Measurements from ENCODE around the gene GDF7. TPM values are rescaled to one million over a fixed set of nuclear protein-coding genes. Genes with fewer than 3 reads are reported as not detected.

Gene GDF7
- total and polyA plus RNA-seq, 2 donors from 2014 or later, result 1.8 to 12.5 TPM

- FAIRE-seq (no peak), DNase-seq (no peak)
- Histone ChIP-seq H3K4me3 (ENCODE audit: low read length in 3 of 3) (no peak overlapping the region), H3K36me3 (ENCODE audit: control insufficient read depth in 2 of 3, insufficient read depth in 3 of 3, low read length in 3 of 3) (no peaks in the 10 kb centered on the region), H3K4me1 (ENCODE audit: control insufficient read depth in 2 of 3, insufficient read depth in 2 of 3, low read depth in 1 of 3, low read length in 3 of 3) (peaks cover 0 to 24% (median 13%) of the 10 kb centered on the region in 3 donors), H3K27ac (ENCODE audit: low read depth in 2 of 2, low read length in 2 of 2) (peak overlapping the region in 1 of 2 donors; percentile 17), H3K9me3 (ENCODE audit: control insufficient read depth in 2 of 3, insufficient read depth in 1 of 3, low read length in 3 of 3) (no peaks in the 10 kb centered on the region), H3K9ac (ENCODE audit: low read length in 3 of 3) (no peak overlapping the region), H3K27me3 (ENCODE audit: control insufficient read depth, insufficient read depth, low read length) (peaks cover 39% of the 10 kb centered on the region)
- intact Hi-C loops (cut with DNase I), result no loop called here
- TF ChIP-seq CTCF (IDR thresholded peaks at IDR 0.05; ENCODE audit: borderline replicate concordance, extremely low read depth, insufficient read depth), result no peak
Observed at GRCh38 chr2:20664071-20664390, 2.9 kb upstream of the GDF7 start.

- intact Hi-C loops (cut with DNase I), result no loop called here
- Histone ChIP-seq H3K9me3 (ENCODE audit: control insufficient read depth in 2 of 3, insufficient read depth in 1 of 3, low read length in 3 of 3) (no peaks in the 10 kb centered on the region), H3K4me1 (ENCODE audit: control insufficient read depth in 2 of 3, insufficient read depth in 2 of 3, low read depth in 1 of 3, low read length in 3 of 3) (peaks cover 0 to 24% (median 13%) of the 10 kb centered on the region in 3 donors), H3K27me3 (ENCODE audit: control insufficient read depth, insufficient read depth, low read length) (peaks cover 44% of the 10 kb centered on the region), H3K27ac (ENCODE audit: low read depth in 2 of 2, low read length in 2 of 2) (no peak overlapping the region), H3K36me3 (ENCODE audit: control insufficient read depth in 2 of 3, insufficient read depth in 3 of 3, low read length in 3 of 3) (no peaks in the 10 kb centered on the region), H3K9ac (ENCODE audit: low read length in 3 of 3) (no peak overlapping the region), H3K4me3 (ENCODE audit: low read length in 3 of 3) (peak overlapping the region in 1 of 3 donors; percentile 61)
- no peak for TF ChIP-seq CTCF (IDR thresholded peaks at IDR 0.05; ENCODE audit: borderline replicate concordance, extremely low read depth, insufficient read depth)
- FAIRE-seq (no peak), DNase-seq (no peak)
Observed at GRCh38 chr2:20664431-20665242, 2.3 kb upstream of the GDF7 start.

GRCh38 chr2:20665243-20666004 is 1.5 kb upstream of the GDF7 start:
- intact Hi-C loops (cut with DNase I), result no loop called here
- no peak for TF ChIP-seq CTCF (IDR thresholded peaks at IDR 0.05; ENCODE audit: borderline replicate concordance, extremely low read depth, insufficient read depth)
- peaks cover 0 to 24% (median 13%) of the 10 kb centered on the region in 3 donors for H3K4me1 ChIP-seq (ENCODE audit: control insufficient read depth in 2 of 3, insufficient read depth in 2 of 3, low read depth in 1 of 3, low read length in 3 of 3)
- DNase-seq (peak in 3 of 5 donors; percentile 23 to 82 (median 61)), FAIRE-seq (no peak)
- H3K9me3 ChIP-seq (ENCODE audit: control insufficient read depth in 2 of 3, insufficient read depth in 1 of 3, low read length in 3 of 3), result no peaks in the 10 kb centered on the region
- peak overlapping the region in 2 of 3 donors; percentile 73 for H3K9ac ChIP-seq (ENCODE audit: low read length in 3 of 3)
- peak overlapping the region; percentile 11 to 67 (median 61) for H3K4me3 ChIP-seq (ENCODE audit: low read length in 3 of 3)
- H3K36me3 ChIP-seq (ENCODE audit: control insufficient read depth in 2 of 3, insufficient read depth in 3 of 3, low read length in 3 of 3), result no peaks in the 10 kb centered on the region
- H3K27me3 ChIP-seq (ENCODE audit: control insufficient read depth, insufficient read depth, low read length), result peaks cover 49% of the 10 kb centered on the region
- H3K27ac ChIP-seq (ENCODE audit: low read depth in 2 of 2, low read length in 2 of 2), result peak overlapping the region in 1 of 2 donors; percentile 77

Measured in kidney (tissue), 14 donors.